ENCODE measurements around the gene TMC3.
"Not testable (repeated sequence)": the region's sequence is repeated elsewhere in the genome, so short reads cannot be mapped to it uniquely, and the experiment has no call there.

TMC3 gene

GRCh38 chr15:81346611-81347010 is 27.4 kb downstream of the TMC3 start:
- no peak for DNase-seq (ENCODE audit: low read depth in 2 of 2)

- no peak for DNase-seq (ENCODE audit: low read depth in 2 of 2)
These were observed 30.6 kb downstream of the TMC3 start for GRCh38 chr15:81343371-81343770.

GRCh38 chr15:81341351-81341750 is 32.7 kb downstream of the TMC3 start:
- DNase-seq (ENCODE audit: low read depth in 2 of 2), result no peak

- DNase-seq (ENCODE audit: low read depth in 2 of 2), result no peak
These were observed 34.2 kb downstream of the TMC3 start for GRCh38 chr15:81339851-81340250.

- no peak for DNase-seq (ENCODE audit: low read depth in 2 of 2)
These were observed 34.7 kb downstream of the TMC3 start for GRCh38 chr15:81339321-81339720.

- no peak for DNase-seq (ENCODE audit: low read depth in 2 of 2)
These were observed 35.6 kb downstream of the TMC3 start for GRCh38 chr15:81338170-81339007.

- DNase-seq (ENCODE audit: low read depth in 2 of 2), result no peak
These were observed 36.3 kb downstream of the TMC3 start for GRCh38 chr15:81337713-81338157.

- DNase-seq (ENCODE audit: low read depth in 2 of 2), result no peak
These were observed 36.8 kb downstream of the TMC3 start for GRCh38 chr15:81337241-81337640.

GRCh38 chr15:81336568-81336967 is 37.4 kb downstream of the TMC3 start:
- DNase-seq (ENCODE audit: low read depth in 2 of 2), result no peak

GRCh38 chr15:81335631-81336030 is 38.4 kb downstream of the TMC3 start:
- DNase-seq (ENCODE audit: low read depth in 2 of 2), result no peak

- DNase-seq (ENCODE audit: low read depth in 2 of 2), result no peak
These were observed 39.1 kb downstream of the TMC3 start for GRCh38 chr15:81334768-81335435.

GRCh38 chr15:81333363-81333762 is 40.6 kb downstream of the TMC3 start:
- DNase-seq (ENCODE audit: low read depth in 2 of 2), result no peak

- no peak for DNase-seq (ENCODE audit: low read depth in 2 of 2)
These were observed 41.7 kb downstream of the TMC3 start for GRCh38 chr15:81332326-81332725.

- DNase-seq (ENCODE audit: low read depth in 2 of 2), result no peak
These were observed 42.4 kb downstream of the TMC3 start for GRCh38 chr15:81331600-81331999.

- DNase-seq (ENCODE audit: low read depth in 2 of 2), result not testable (repeated sequence)
These were observed 42.9 kb downstream of the TMC3 start for GRCh38 chr15:81331141-81331540.

- DNase-seq (ENCODE audit: low read depth in 2 of 2), result no peak
These were observed 43.5 kb downstream of the TMC3 start for GRCh38 chr15:81330366-81331090.

GRCh38 chr15:81329446-81329845 is 44.6 kb downstream of the TMC3 start:
- no peak for DNase-seq (ENCODE audit: low read depth in 2 of 2)

- DNase-seq (ENCODE audit: low read depth in 2 of 2), result no peak
These were observed 46.5 kb downstream of the TMC3 start for GRCh38 chr15:81327516-81327915.

GRCh38 chr15:81326466-81327212 is 47.4 kb downstream of the TMC3 start:
- no peak for DNase-seq (ENCODE audit: low read depth in 2 of 2)

- peak; percentile 90 to 95 for DNase-seq (ENCODE audit: low read depth in 2 of 2)
These were observed 49.8 kb downstream of the TMC3 start, which contains the start of gene STARD5 for GRCh38 chr15:81323944-81324881. Gene STARD5 (minus strand): TSS chr15:81324141. CDS start chr15:81324099, 42 bp downstream.

- DNase-seq (ENCODE audit: low read depth in 2 of 2), result no peak
These were observed 50.5 kb downstream of the TMC3 start for GRCh38 chr15:81323559-81323943.

Data from stimulated activated CD8-positive, alpha-beta memory T cell treated with anti-CD3 and anti-CD28 coated beads, Interleukin-7, amount 100 ng/mL, for 4 hours (primary cell).